GM12878 (cell line): ENCODE data around the gene RADIL. TPM values are rescaled to one million over a fixed set of nuclear protein-coding genes. Genes with fewer than 3 reads are reported as not detected.

Experiments used
- ATAC-seq: fragments of 200-7000 bp; cut with Tn5 transposase; 3 replicates; pipeline ENCODE4 v1.9.1; 2020; ENCODE audit warnings: mild to moderate bottlenecking, moderate library complexity
- BruUV-seq: library from RNA; stranded (reverse); fragments of 400-500 nt; replicated peaks from 2 replicates; lab custom pipeline; 2021; lab: Mats Ljungman, UMichigan
- CTCF ChIA-PET: fragments of 300-600 bp; sonication (Branson Sonifier 250); formaldehyde crosslinking; extraction: SDS; loops from one replicate; lab custom pipeline; 2021; ENCODE audit warnings: inconsistent platforms; lab: Yijun Ruan, JAX
- POLR2A ChIA-PET: fragments of 350-600 bp; formaldehyde crosslinking; extraction: SDS; loops from one replicate; lab custom pipeline; 2021; ENCODE audit warnings: inconsistent platforms; lab: Charles Lee
- RAD21 ChIA-PET: fragments of 300-600 bp; sonication (Branson Sonifier 250); formaldehyde crosslinking; loops from one replicate; lab custom pipeline; 2023; ENCODE audit warnings: antibody characterized with exemption; ENCODE audit not compliant: unreplicated experiment; lab: Charles Lee
- SMC1A ChIA-PET: fragments of 300-600 bp; sonication (Branson Sonifier 250); formaldehyde crosslinking; loops from one replicate; lab custom pipeline; 2023; ENCODE audit not compliant: unreplicated experiment, uncharacterized antibody; lab: Charles Lee
- DNase-seq: peaks from one replicate; pipeline ENCODE4 v3.0.0-alpha.2; 2011; ENCODE audit warnings: low read depth, low spot score
- FAIRE-seq: peaks from 3 replicates; lab custom pipeline; 2011; peaks lifted over from hg19 to GRCh38; lab: Jason Lieb, UNC
- H2AFZ ChIP-seq: 2 replicates; pipeline ENCODE4 v1.6.0; 2011; ENCODE audit warnings: low read depth, low read length, control low read depth; ENCODE audit not compliant: control insufficient read depth
- H3K27ac ChIP-seq: 2 replicates; pipeline ENCODE4 v1.5.1; 2011; ENCODE audit warnings: control low read depth; ENCODE audit not compliant: control insufficient read depth, insufficient read depth
- H3K27me3 ChIP-seq, 2 experiments: replicated peaks in 1 of 2; 2 replicates each; pipeline versions ENCODE4 v1.6.0 to v1.6.1; 2011; ENCODE audit warnings: low read length in 1 of 2; ENCODE audit not compliant: control insufficient read depth in 2 of 2, insufficient read depth in 2 of 2
- H3K36me3 ChIP-seq, 2 experiments: 2 replicates each; pipeline ENCODE4 v1.5.1; 2011; ENCODE audit warnings: low read length in 1 of 2; ENCODE audit not compliant: control insufficient read depth in 2 of 2, insufficient read depth in 2 of 2
- H3K4me1 ChIP-seq: 2 replicates; pipeline ENCODE4 v1.6.1; 2011; ENCODE audit warnings: mild to moderate bottlenecking, low read length, moderate library complexity, mixed read lengths; ENCODE audit not compliant: control insufficient read depth, insufficient read depth
- H3K4me2 ChIP-seq: 2 replicates; pipeline ENCODE4 v1.6.0; 2011; ENCODE audit warnings: control low read depth; ENCODE audit not compliant: control insufficient read depth, insufficient read depth
- H3K4me3 ChIP-seq: fragments of 200-600 bp; sonication (generic); 2 replicates; pipeline ENCODE4 v1.5.1; 2016
- H3K79me2 ChIP-seq: 2 replicates; pipeline ENCODE4 v1.6.0; 2011; ENCODE audit warnings: low read length; ENCODE audit not compliant: control insufficient read depth, insufficient read depth
- H3K9ac ChIP-seq: 2 replicates; pipeline ENCODE4 v1.8.0; 2011; ENCODE audit warnings: low read length, control low read depth, mixed read lengths; ENCODE audit not compliant: control insufficient read depth, insufficient read depth
- H3K9me3 ChIP-seq: replicated peaks from 3 replicates; pipeline ENCODE4 v1.5.1; 2011; ENCODE audit warnings: mild to moderate bottlenecking, low read length; ENCODE audit not compliant: control insufficient read depth, insufficient read depth
- H4K20me1 ChIP-seq: 2 replicates; pipeline ENCODE4 v1.6.0; 2011; ENCODE audit not compliant: control insufficient read depth, insufficient read depth
- CBX5 ChIP-seq: sonication (generic); IDR thresholded peaks from 2 replicates; pipeline ENCODE4 v1.6.1; 2016; ENCODE audit warnings: low read depth, moderate library complexity, mild to moderate bottlenecking, inconsistent platforms
- CTCF ChIP-seq, 3 experiments: IDR thresholded peaks in 2 of 3; conservative IDR thresholded peaks in 1 of 3; 2 replicates each; pipeline ENCODE4 v1.5.1; 2011; ENCODE audit warnings: low read depth in 3 of 3, low read length in 3 of 3, mild to moderate bottlenecking in 3 of 3, control low read depth in 2 of 3, moderate library complexity in 2 of 3, inconsistent platforms in 1 of 3, mixed read lengths in 1 of 3; ENCODE audit not compliant: control insufficient read depth in 2 of 3, insufficient read depth in 1 of 3; ENCODE audit errors: extremely low read depth in 1 of 3
- KAT2A ChIP-seq: conservative IDR thresholded peaks from 2 replicates; pipeline ENCODE4 v1.6.1; 2011; ENCODE audit warnings: low read depth, low read length; ENCODE audit not compliant: control insufficient read depth
- LARP7 ChIP-seq: fragments of 450-650 bp; IDR thresholded peaks from 2 replicates; pipeline ENCODE4 v1.6.1; 2017; ENCODE audit warnings: mild to moderate bottlenecking
- MXI1 ChIP-seq: fragments of 150-350 bp; IDR thresholded peaks from 2 replicates; pipeline ENCODE4 v1.6.1; 2011; ENCODE audit warnings: low read depth, mild to moderate bottlenecking, inconsistent platforms, low read length, improper control_type of control experiment
- MYC ChIP-seq: IDR thresholded peaks from 2 replicates; pipeline ENCODE4 v1.6.1; 2011; ENCODE audit warnings: mild to moderate bottlenecking, low read length, moderate library complexity, inconsistent platforms; ENCODE audit not compliant: insufficient read depth, insufficient replicate concordance, insufficient read length, severe bottlenecking
- PAX5 ChIP-seq: IDR thresholded peaks from 2 replicates; pipeline ENCODE4 v1.6.1; 2011; ENCODE audit warnings: low read depth, low read length, borderline replicate concordance
- SMAD5 ChIP-seq: IDR thresholded peaks from 2 replicates; pipeline ENCODE4 v1.6.1; 2016; ENCODE audit warnings: antibody characterized with exemption, low read depth
- SMC3 ChIP-seq: IDR thresholded peaks from 2 replicates; pipeline ENCODE4 v1.6.1; 2011; ENCODE audit warnings: low read length, improper control_type of control experiment, borderline replicate concordance
- SUPT20H ChIP-seq: IDR thresholded peaks from 2 replicates; pipeline ENCODE4 v1.6.1; 2011; ENCODE audit warnings: low read depth, mild to moderate bottlenecking, low read length, moderate library complexity, borderline replicate concordance; ENCODE audit not compliant: control insufficient read depth
- YY1 ChIP-seq: IDR thresholded peaks from 2 replicates; pipeline ENCODE4 v1.6.1; 2011; ENCODE audit warnings: low read depth, mild to moderate bottlenecking, low read length
- ZSCAN29 ChIP-seq: fragments of 450-650 bp; IDR thresholded peaks from 2 replicates; pipeline ENCODE4 v1.6.1; 2017; ENCODE audit warnings: mild to moderate bottlenecking, moderate library complexity
- WGBS: methylation state at CpG from one replicate; pipeline ENCODE4 v1.1.6; 2016; ENCODE audit warnings: low lambda C conversion rate; ENCODE audit not compliant: insufficient replicate concordance, insufficient coverage; ENCODE audit errors: missing lambda C conversion rate; 5-methylcytosine and 5-hydroxymethylcytosine counted together
- in situ Hi-C: fragments of 300-500 bp; cut with MboI; formaldehyde crosslinking; loops from 9 replicates; pipeline ENCODE4 v1.14.3; 2018; ENCODE audit warnings: mixed read lengths
- intact Hi-C: fragments of 100-400 bp; cut with micrococcal nuclease; formaldehyde crosslinking; loops from one replicate; pipeline ENCODE4 v1.14.2; 2022; ENCODE audit not compliant: unreplicated experiment
- polyA plus RNA-seq, 11 experiments: library from polyadenylated mRNA; depleted of rRNA in 4 of 11; unstranded in 6 of 11; stranded (reverse) in 5 of 11; fragments of >200 nt; fragmentation: Nextera tagmentation in 4 of 11; fragmentation: Illumina TruSeq in 1 of 11; extraction: Ambion mirVana in 4 of 11; extraction: Trizol in 1 of 11; gene quantifications; 1 replicate in 1 of 11; 2 replicates in 10 of 11; pipeline versions ENCODE4 v1.2.1 to v1.2.3, GENCODE V29; 2011 to 2016; ENCODE audit warnings: inconsistent platforms in 2 of 11, missing spikeins in 2 of 11, low read depth in 1 of 11
- total RNA-seq, 4 experiments: library from RNA; depleted of rRNA in 3 of 4; stranded (reverse); fragments of >200 nt in 3 of 4; fragmentation: Illumina TruSeq in 1 of 4; extraction: Trizol in 1 of 4; gene quantifications; 2 replicates each; pipeline versions ENCODE4 v1.2.1 to v1.2.3, GENCODE V29; 2013 to 2021
- TF ChIP-seq, protein P1 (sequence below): IDR thresholded peaks from 2 replicates; pipeline ENCODE4 v1.6.1; 2012; ENCODE audit warnings: improper control_type of control experiment, low read depth, low read length; ENCODE audit not compliant: insufficient replicate concordance
- TF ChIP-seq, protein P2 (sequence below): IDR thresholded peaks from 2 replicates; pipeline ENCODE4 v1.6.1; 2011; ENCODE audit warnings: borderline replicate concordance, low read depth, mild to moderate bottlenecking, moderate library complexity, mixed read lengths, low read length; ENCODE audit not compliant: insufficient read depth; ENCODE audit errors: extremely low read length

RADIL gene
- total and polyA plus RNA-seq, 10 of the 15 experiments (the other 5 are each of a cell fraction or from before 2014, with no cell fraction given): 0.05 to 0.06 TPM; not detected in 8

- SMC1A ChIA-PET: interaction anchor here (1.3 kb wide), 1 partner anchor 290 kb away, joined by 3 read pairs; no protein-coding TSS in a partner anchor
- RAD21 ChIA-PET: interaction anchor here (0.9 to 1.9 kb wide), 6 partner anchors 20 to 289 kb away, joined by 3 to 10 read pairs (median 4); no protein-coding TSS in a partner anchor
- no peak overlapping the region for H3K4me3 ChIP-seq
- H2AFZ ChIP-seq: no peak overlapping the region
- FAIRE-seq (no peak), DNase-seq (no peak), ATAC-seq (peak; percentile 92)
- no TSS peak for BruUV-seq
- no peaks in the 10 kb centered on the region for H3K4me1 ChIP-seq
- H3K79me2 ChIP-seq: no peaks in the 10 kb centered on the region
- CTCF ChIA-PET: interaction anchor here (0.8 to 5.2 kb wide), 7 partner anchors 13 to 844 kb away, joined by 3 to 30 read pairs (median 4); no protein-coding TSS in a partner anchor
- H3K4me2 ChIP-seq: no peak overlapping the region
- no peaks in the 10 kb centered on the region for H4K20me1 ChIP-seq
- intact Hi-C loops (loop anchor here (1.0 to 10.0 kb wide), 2 partner anchors 177 to 287 kb away; no protein-coding TSS in a partner anchor), in situ Hi-C loops (loop anchor here (5.0 kb wide), 1 partner anchor 284 kb away; no protein-coding TSS in a partner anchor)
- H3K27ac ChIP-seq: no peak overlapping the region
- no peaks in the 10 kb centered on the region for H3K36me3 ChIP-seq
- H3K9me3 ChIP-seq: no peaks in the 10 kb centered on the region
- POLR2A ChIA-PET: no interaction called here
- no peak overlapping the region for H3K9ac ChIP-seq
- no peaks in the 10 kb centered on the region for H3K27me3 ChIP-seq
- WGBS: 34% methylated on average over 37 of the region's 37 CpGs
- TF ChIP-seq SMC3 (peak; percentile 67), LARP7 (no peak), CBX5 (no peak), SUPT20H (no peak), CTCF (IDR thresholded peaks at IDR 0.05 in 2 of 3, conservative IDR thresholded peaks at IDR 0.05 in 1 of 3; ENCODE audit: control insufficient read depth in 2 of 3, extremely low read depth in 1 of 3, insufficient read depth in 1 of 3, low read depth in 3 of 3, low read length in 3 of 3) (peak; percentile 65 to 96 (median 85)), KAT2A (no peak), YY1 (0 out of 2 replicates have a peak, but pooled peaks have one; percentile 30), MXI1 (no peak), SMAD5 (no peak), ZSCAN29 (no peak), PAX5 (no peak), MYC (no peak)
- TF ChIP-seq, protein P1, sequence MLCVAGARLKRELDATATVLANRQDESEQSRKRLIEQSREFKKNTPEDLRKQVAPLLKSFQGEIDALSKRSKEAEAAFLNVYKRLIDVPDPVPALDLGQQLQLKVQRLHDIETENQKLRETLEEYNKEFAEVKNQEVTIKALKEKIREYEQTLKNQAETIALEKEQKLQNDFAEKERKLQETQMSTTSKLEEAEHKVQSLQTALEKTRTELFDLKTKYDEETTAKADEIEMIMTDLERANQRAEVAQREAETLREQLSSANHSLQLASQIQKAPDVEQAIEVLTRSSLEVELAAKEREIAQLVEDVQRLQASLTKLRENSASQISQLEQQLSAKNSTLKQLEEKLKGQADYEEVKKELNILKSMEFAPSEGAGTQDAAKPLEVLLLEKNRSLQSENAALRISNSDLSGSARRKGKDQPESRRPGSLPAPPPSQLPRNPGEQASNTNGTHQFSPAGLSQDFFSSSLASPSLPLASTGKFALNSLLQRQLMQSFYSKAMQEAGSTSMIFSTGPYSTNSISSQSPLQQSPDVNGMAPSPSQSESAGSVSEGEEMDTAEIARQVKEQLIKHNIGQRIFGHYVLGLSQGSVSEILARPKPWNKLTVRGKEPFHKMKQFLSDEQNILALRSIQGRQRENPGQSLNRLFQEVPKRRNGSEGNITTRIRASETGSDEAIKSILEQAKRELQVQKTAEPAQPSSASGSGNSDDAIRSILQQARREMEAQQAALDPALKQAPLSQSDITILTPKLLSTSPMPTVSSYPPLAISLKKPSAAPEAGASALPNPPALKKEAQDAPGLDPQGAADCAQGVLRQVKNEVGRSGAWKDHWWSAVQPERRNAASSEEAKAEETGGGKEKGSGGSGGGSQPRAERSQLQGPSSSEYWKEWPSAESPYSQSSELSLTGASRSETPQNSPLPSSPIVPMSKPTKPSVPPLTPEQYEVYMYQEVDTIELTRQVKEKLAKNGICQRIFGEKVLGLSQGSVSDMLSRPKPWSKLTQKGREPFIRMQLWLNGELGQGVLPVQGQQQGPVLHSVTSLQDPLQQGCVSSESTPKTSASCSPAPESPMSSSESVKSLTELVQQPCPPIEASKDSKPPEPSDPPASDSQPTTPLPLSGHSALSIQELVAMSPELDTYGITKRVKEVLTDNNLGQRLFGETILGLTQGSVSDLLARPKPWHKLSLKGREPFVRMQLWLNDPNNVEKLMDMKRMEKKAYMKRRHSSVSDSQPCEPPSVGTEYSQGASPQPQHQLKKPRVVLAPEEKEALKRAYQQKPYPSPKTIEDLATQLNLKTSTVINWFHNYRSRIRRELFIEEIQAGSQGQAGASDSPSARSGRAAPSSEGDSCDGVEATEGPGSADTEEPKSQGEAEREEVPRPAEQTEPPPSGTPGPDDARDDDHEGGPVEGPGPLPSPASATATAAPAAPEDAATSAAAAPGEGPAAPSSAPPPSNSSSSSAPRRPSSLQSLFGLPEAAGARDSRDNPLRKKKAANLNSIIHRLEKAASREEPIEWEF: no peak
- TF ChIP-seq, protein P2, sequence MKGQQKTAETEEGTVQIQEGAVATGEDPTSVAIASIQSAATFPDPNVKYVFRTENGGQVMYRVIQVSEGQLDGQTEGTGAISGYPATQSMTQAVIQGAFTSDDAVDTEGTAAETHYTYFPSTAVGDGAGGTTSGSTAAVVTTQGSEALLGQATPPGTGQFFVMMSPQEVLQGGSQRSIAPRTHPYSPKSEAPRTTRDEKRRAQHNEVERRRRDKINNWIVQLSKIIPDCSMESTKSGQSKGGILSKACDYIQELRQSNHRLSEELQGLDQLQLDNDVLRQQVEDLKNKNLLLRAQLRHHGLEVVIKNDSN: no peak
Observed at GRCh38 chr7:4797858-4798705, 85.4 kb downstream of the RADIL start.
